HL-60 (cell line): ENCODE results near the gene TSC2.

Experiments used
- DNase-seq, 2 experiments: peaks; one replicate each; pipeline ENCODE4 v3.0.0-alpha.2; 2010 to 2020; ENCODE audit warnings: low read depth in 1 of 2, low spot score in 1 of 2
- H3K27ac ChIP-seq: fragments of 250-450 bp; sonication (Bioruptor Pico); replicated peaks from 2 replicates; pipeline ENCODE4 v1.5.1; 2020; ENCODE audit warnings: mild to moderate bottlenecking, moderate library complexity
- H3K27me3 ChIP-seq: fragments of 250-450 bp; sonication (Bioruptor Pico); 2 replicates; pipeline ENCODE4 v1.5.1; 2021; ENCODE audit warnings: mild to moderate bottlenecking, moderate library complexity; ENCODE audit not compliant: insufficient read depth, poor library complexity, severe bottlenecking
- H3K4me3 ChIP-seq: replicated peaks from 2 replicates; pipeline ENCODE4 v1.5.1; 2011; ENCODE audit warnings: mild to moderate bottlenecking, control low read depth, low read length; ENCODE audit not compliant: insufficient read depth
- CTCF ChIP-seq: IDR thresholded peaks from one replicate; pipeline ENCODE4 v1.5.1; 2011; ENCODE audit warnings: low read length, control low read depth, inconsistent platforms; ENCODE audit not compliant: insufficient read depth
- GABPA ChIP-seq: IDR thresholded peaks from 2 replicates; pipeline ENCODE4 v1.6.1; 2012; ENCODE audit warnings: low read depth
- POLR2AphosphoS5 ChIP-seq: IDR thresholded peaks from 2 replicates; pipeline ENCODE4 v1.6.1; 2012; ENCODE audit warnings: low read depth
- REST ChIP-seq: IDR thresholded peaks from 2 replicates; pipeline ENCODE4 v1.6.1; 2012; ENCODE audit warnings: low read depth; ENCODE audit not compliant: insufficient replicate concordance
- SPI1 ChIP-seq: IDR thresholded peaks from 2 replicates; pipeline ENCODE4 v1.6.1; 2012; ENCODE audit warnings: low read depth, mild to moderate bottlenecking, borderline replicate concordance

Gene TSC2

GRCh38 chr16:2026461-2027023 lies 21.2 kb upstream of the TSC2 start, which contains the start of gene NHERF2:
Gene NHERF2, plus strand, starts transcription at chr16:2026902. Its CDS starts 104 bp downstream, at chr16:2027006.
- no peak for TF ChIP-seq REST
- TF ChIP-seq GABPA: no peak
- TF ChIP-seq POLR2AphosphoS5: no peak
- TF ChIP-seq SPI1: no peak
- TF ChIP-seq CTCF: no peak
- DNase-seq: no peak
- Histone ChIP-seq H3K4me3 (no peak within 1 kb of the TSS), H3K27me3 (peaks cover 22% of the 10 kb centered on the region), H3K27ac (no peak within 1 kb of the TSS)

- Histone ChIP-seq H3K27ac (no peak overlapping the region), H3K27me3 (peaks cover 20% of the 10 kb centered on the region), H3K4me3 (no peak overlapping the region)
- no peak for DNase-seq
- TF ChIP-seq GABPA (no peak), REST (no peak), POLR2AphosphoS5 (no peak), CTCF (no peak), SPI1 (no peak)
These were observed 20.5 kb upstream of the TSC2 start for GRCh38 chr16:2027024-2028010.

- TF ChIP-seq REST (no peak), SPI1 (no peak), POLR2AphosphoS5 (no peak), CTCF (no peak)
- Histone ChIP-seq H3K4me3 (no peak overlapping the region), H3K27ac (no peak overlapping the region), H3K27me3 (peaks cover 24% of the 10 kb centered on the region)
- no peak for DNase-seq
These were observed 19.6 kb upstream of the TSC2 start for GRCh38 chr16:2028146-2028545.
